ENCODE data around the gene KSR2.

- TF ChIP-seq CTCF (IDR thresholded peaks at IDR 0.05 in 2 of 3, conservative IDR thresholded peaks at IDR 0.05 in 1 of 3; ENCODE audit: control insufficient read depth in 2 of 3, extremely low read depth in 1 of 3, insufficient read depth in 1 of 3, low read depth in 3 of 3, low read length in 3 of 3) (no peak), MXI1 (IDR thresholded peaks at IDR 0.05; ENCODE audit: low read depth, low read length) (no peak), MAX (IDR thresholded peaks at IDR 0.05; ENCODE audit: low read depth, low read length) (no peak), RAD21 (IDR thresholded peaks at IDR 0.05; ENCODE audit: insufficient read depth, low read depth, low read length) (no peak), BRCA1 (IDR thresholded peaks at IDR 0.05; ENCODE audit: low read depth, low read length) (no peak), POLR2A (IDR thresholded peaks at IDR 0.05; ENCODE audit: low read depth, low read length) (no peak), HCFC1 (IDR thresholded peaks at IDR 0.05; ENCODE audit: low read length) (no peak), ETV6 (conservative IDR thresholded peaks at IDR 0.05 in 1 of 2, IDR thresholded peaks at IDR 0.05 in 1 of 2; ENCODE audit: borderline replicate concordance in 1 of 2, low read depth in 1 of 2) (no peak), REST (IDR thresholded peaks at IDR 0.05; ENCODE audit: low read depth, low read length) (no peak)
These were observed 86.6 kb downstream of the KSR2 start for GRCh38 chr12:117882181-117882580.

All from GM12878 (cell line).